GM12865 (cell line): ENCODE data around the gene TMEM170A.
"Not testable (repeated sequence)": the region's sequence is repeated elsewhere in the genome, so short reads cannot be mapped to it uniquely, and the experiment has no call there.

Source experiments
- DNase-seq: peaks from one replicate; pipeline ENCODE4 v3.0.0; 2010; ENCODE audit warnings: low read depth
- H3K4me3 ChIP-seq: 2 replicates; pipeline ENCODE4 v1.5.1; 2011; ENCODE audit warnings: mild to moderate bottlenecking, low read depth, low read length, control low read depth
- CTCF ChIP-seq: IDR thresholded peaks from 2 replicates; pipeline ENCODE4 v1.5.1; 2011; ENCODE audit warnings: low read length, control low read depth, low read depth, inconsistent platforms; ENCODE audit not compliant: insufficient read depth; ENCODE audit errors: missing control alignments

Gene TMEM170A

GRCh38 chr16:75464122-75464918 lies at the start of gene TMEM170A:
Gene TMEM170A (minus strand): TSS chr16:75464689. CDS start chr16:75464600, 89 bp downstream.
- H3K4me3 ChIP-seq, result peak within 1 kb of the TSS; percentile 80
- DNase-seq, result peak; percentile 99
- peak; percentile 100 for TF ChIP-seq CTCF

- no peak for TF ChIP-seq CTCF
- no peak for DNase-seq
- H3K4me3 ChIP-seq, result no peak overlapping the region
Observed at GRCh38 chr16:75506574-75506973, 42.1 kb upstream of the TMEM170A start.

GRCh38 chr16:75506107-75506506 lies 41.6 kb upstream of the TMEM170A start:
- H3K4me3 ChIP-seq, result no peak overlapping the region
- DNase-seq, result no peak
- no peak for TF ChIP-seq CTCF

- no peak for TF ChIP-seq CTCF
- no peak overlapping the region for H3K4me3 ChIP-seq
- no peak for DNase-seq
Observed at GRCh38 chr16:75503801-75504200, 39.3 kb upstream of the TMEM170A start.

GRCh38 chr16:75502916-75503605 lies 38.6 kb upstream of the TMEM170A start:
- H3K4me3 ChIP-seq, result no peak overlapping the region
- no peak for TF ChIP-seq CTCF
- DNase-seq, result no peak

- not testable (repeated sequence) for DNase-seq, H3K4me3 ChIP-seq
Observed at GRCh38 chr16:75501820-75502219, 37.3 kb upstream of the TMEM170A start.

- no peak for TF ChIP-seq CTCF
- no peak for DNase-seq
- no peak overlapping the region for H3K4me3 ChIP-seq
Observed at GRCh38 chr16:75501359-75501758, 36.9 kb upstream of the TMEM170A start.

GRCh38 chr16:75498605-75499322 lies 34.3 kb upstream of the TMEM170A start:
- DNase-seq, H3K4me3 ChIP-seq: not testable (repeated sequence)
